ENCODE data around the gene CLK4. TPM values are rescaled to one million over a fixed set of nuclear protein-coding genes. Genes with fewer than 3 reads are reported as not detected.

Gene CLK4
- total and polyA plus RNA-seq, 3 donors from 2014 or later = 29.3 to 61.7 (median 55.1) TPM

DNA sequence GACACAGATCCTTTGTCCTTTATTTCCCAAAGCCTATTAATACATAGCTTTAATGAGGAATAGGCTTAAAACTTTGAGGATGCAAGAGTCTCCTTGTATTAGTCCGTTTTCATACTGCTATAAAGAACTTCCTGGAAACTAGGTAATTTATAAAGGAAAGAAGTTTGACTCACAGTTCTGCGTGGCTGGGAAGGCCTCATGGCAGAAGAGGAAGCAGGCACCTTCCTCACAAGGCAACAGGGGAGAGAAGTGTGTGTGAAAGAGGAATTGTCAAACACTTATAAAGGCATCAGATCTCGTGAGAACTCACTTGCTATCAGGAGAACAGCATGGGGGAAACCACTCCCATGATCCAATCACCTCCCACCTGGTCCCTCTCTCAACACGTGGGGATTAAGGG, 5.4 kb upstream of the CLK4 start:
- H3K9me3 ChIP-seq = no peaks in the 10 kb centered on the region
- TF ChIP-seq POLR2A (IDR thresholded peaks at IDR 0.05) (no peak), CTCF (IDR thresholded peaks at IDR 0.05) (no peak)
- H3K27me3 ChIP-seq = no peaks in the 10 kb centered on the region
- no peaks in the 10 kb centered on the region for H3K36me3 ChIP-seq (ENCODE audit: low read depth, missing control alignments)
- DNase-seq = no peak
- no peaks in the 10 kb centered on the region for H3K4me1 ChIP-seq
- 46 to 73% methylated on average over 4 of the region's 4 CpGs for WGBS, 2 donors
- intact Hi-C loops (cut with DNase I; ENCODE audit: low total_unique reads) = no loop called here
- no peak overlapping the region for H3K4me3 ChIP-seq
- no peak overlapping the region for H3K27ac ChIP-seq

DNA sequence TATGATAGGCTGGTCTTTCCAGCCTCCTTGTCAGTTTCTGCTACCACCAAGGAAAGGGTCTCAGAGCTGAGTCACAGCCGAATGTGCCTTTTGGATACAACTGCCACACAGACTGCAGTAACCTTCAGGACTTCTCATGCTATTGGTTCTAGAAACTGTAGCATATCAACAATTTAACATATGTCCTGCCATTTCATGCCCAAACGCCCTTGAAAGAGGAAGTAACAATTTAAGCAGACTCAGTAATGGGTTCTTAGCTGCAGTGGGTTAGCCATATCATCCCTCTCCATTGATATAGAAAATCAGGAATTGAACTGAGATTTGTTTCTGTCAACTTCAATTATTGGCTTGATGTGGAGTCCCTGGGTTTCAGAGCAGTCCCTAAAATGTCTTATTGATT, 4.1 kb upstream of the CLK4 start:
- DNase-seq = no peak

GRCh38 chr5:178630475-178630930, 3.7 kb upstream of the CLK4 start:
- 47 to 48% methylated on average over 4 of the region's 4 CpGs for whole genome bisulfite sequencing, 2 donors
- DNase-seq = no peak
- no peak for TF ChIP-seq POLR2A (IDR thresholded peaks at IDR 0.05)
- TF ChIP-seq CTCF (IDR thresholded peaks at IDR 0.05) = no peak

More for the DNA sequence above, 4.1 kb upstream of the CLK4 start:
- Histone ChIP-seq H3K4me1 (no peaks in the 10 kb centered on the region), H3K27me3 (no peaks in the 10 kb centered on the region), H3K9me3 (no peaks in the 10 kb centered on the region), H3K36me3 (ENCODE audit: low read depth, missing control alignments) (no peaks in the 10 kb centered on the region), H3K4me3 (no peak overlapping the region), H3K27ac (no peak overlapping the region)
- intact Hi-C loops (cut with DNase I; ENCODE audit: low total_unique reads) = no loop called here
- TF ChIP-seq CTCF (IDR thresholded peaks at IDR 0.05) (no peak), POLR2A (IDR thresholded peaks at IDR 0.05) (no peak)
- WGBS, 2 donors = 36 to 44% methylated on average over 2 of the region's 2 CpGs

GRCh38 chr5:178627259-178627598, 379 bp upstream of the CLK4 start:
- Histone ChIP-seq H3K36me3 (ENCODE audit: low read depth, missing control alignments) (no peaks in the 10 kb centered on the region), H3K9me3 (no peaks in the 10 kb centered on the region), H3K4me1 (peaks cover 13% of the 10 kb centered on the region), H3K27me3 (no peaks in the 10 kb centered on the region), H3K27ac (peak overlapping the region; percentile 97 to 98), H3K4me3 (peak overlapping the region; percentile 94 to 100)
- intact Hi-C loops (cut with DNase I; ENCODE audit: low total_unique reads) = no loop called here
- 9 to 13% methylated on average over 4 to 16 of the region's 20 CpGs for WGBS, 2 donors
- TF ChIP-seq POLR2A (IDR thresholded peaks at IDR 0.05) (no peak), CTCF (IDR thresholded peaks at IDR 0.05) (no peak)
- no peak for DNase-seq

More at GRCh38 chr5:178630475-178630930, 3.7 kb upstream of the CLK4 start:
- H3K4me1 ChIP-seq = no peaks in the 10 kb centered on the region
- H3K27ac ChIP-seq = no peak overlapping the region
- H3K9me3 ChIP-seq = no peaks in the 10 kb centered on the region
- H3K4me3 ChIP-seq = no peak overlapping the region
- no peaks in the 10 kb centered on the region for H3K27me3 ChIP-seq
- H3K36me3 ChIP-seq (ENCODE audit: low read depth, missing control alignments) = no peaks in the 10 kb centered on the region
- intact Hi-C loops (cut with DNase I; ENCODE audit: low total_unique reads) = no loop called here

DNA sequence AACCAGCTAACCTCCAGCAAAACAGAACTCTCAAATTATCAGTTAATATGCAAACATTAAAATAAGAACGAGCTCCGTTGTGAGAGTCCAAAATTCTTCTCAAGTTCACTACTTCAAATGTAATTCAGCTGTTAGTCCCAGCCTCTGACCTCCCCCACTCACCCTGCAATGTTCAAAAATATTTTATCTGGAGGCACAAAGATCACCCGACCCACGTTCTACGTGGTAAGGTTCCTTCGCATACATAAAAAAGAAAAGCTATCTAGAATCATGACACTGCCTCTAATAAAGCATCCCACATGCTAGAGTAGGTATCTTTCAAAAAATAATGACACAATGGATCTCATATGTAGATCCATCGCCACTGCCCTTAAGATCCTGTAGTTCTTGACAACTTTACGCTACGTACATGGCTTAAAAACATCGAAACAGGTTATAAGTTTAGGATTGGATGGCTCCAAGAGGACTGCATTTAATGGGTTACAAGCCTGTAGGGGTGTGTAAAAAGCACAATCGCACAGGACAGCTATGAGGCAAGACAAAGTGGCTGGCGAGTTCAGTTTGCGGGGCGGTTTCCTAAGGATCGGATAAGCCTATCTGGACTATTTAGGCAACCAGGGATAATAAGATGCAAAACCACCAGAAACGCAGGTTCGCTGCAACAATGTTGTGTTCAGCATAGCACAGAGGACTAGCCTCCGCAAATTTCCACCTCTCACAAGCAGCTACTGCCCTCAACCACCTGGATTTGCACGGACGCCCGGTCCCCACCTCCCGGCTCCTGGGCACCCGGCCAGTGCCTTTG, 969 bp downstream of the CLK4 start:
- Histone ChIP-seq H3K27ac (peak overlapping the region; percentile 97 to 98), H3K4me1 (peaks cover 13% of the 10 kb centered on the region), H3K36me3 (ENCODE audit: low read depth, missing control alignments) (no peaks in the 10 kb centered on the region), H3K9me3 (no peaks in the 10 kb centered on the region), H3K27me3 (no peaks in the 10 kb centered on the region), H3K4me3 (peak overlapping the region; percentile 94 to 100)
- DNase-seq = no peak
- intact Hi-C loops (cut with DNase I; ENCODE audit: low total_unique reads) = no loop called here
- no peak for TF ChIP-seq CTCF (IDR thresholded peaks at IDR 0.05)
- TF ChIP-seq POLR2A (IDR thresholded peaks at IDR 0.05) = no peak
- WGBS, 2 donors = 1% methylated on average over 22 to 23 of the region's 23 CpGs
